NCI-H2171 treated with DMSO at 0.1 percent for 48 hours (cell line): Measurements from ENCODE around the gene TPST2.

ENCODE experiments used
- DNase-seq: peaks from one replicate; lab custom pipeline; 2025; lab: John Stamatoyannopoulos, UW

Gene TPST2

GRCh38 chr22:26496456-26496855 lies 93.5 kb downstream of the TPST2 start:
- DNase-seq, result no peak

GRCh38 chr22:26494506-26494905 lies 95.4 kb downstream of the TPST2 start:
- DNase-seq, result no peak

GRCh38 chr22:26492220-26492619 lies 97.7 kb downstream of the TPST2 start:
- no peak for DNase-seq

- DNase-seq, result no peak
Observed at GRCh38 chr22:26489447-26490036, 100.4 kb downstream of the TPST2 start.

- peak; percentile 6 for DNase-seq
Observed at GRCh38 chr22:26487996-26488395, 101.9 kb downstream of the TPST2 start.

GRCh38 chr22:26486394-26486793 lies 103.5 kb downstream of the TPST2 start:
- DNase-seq, result no peak

GRCh38 chr22:26485806-26486390 lies 104.0 kb downstream of the TPST2 start:
- DNase-seq, result no peak

GRCh38 chr22:26485013-26485412 lies 104.9 kb downstream of the TPST2 start:
- DNase-seq, result no peak

GRCh38 chr22:26484360-26484706 lies 105.6 kb downstream of the TPST2 start:
- no peak for DNase-seq

GRCh38 chr22:26483439-26484359 lies 106.2 kb downstream of the TPST2 start, which contains the start of the genes HPS4 and SRRD:
Gene HPS4 (minus strand): TSS chr22:26483783. CDS start chr22:26481762, 2,021 bp downstream.
Gene SRRD (plus strand): TSS chr22:26483877. CDS start chr22:26483891, 14 bp downstream.
- peak; percentile 88 for DNase-seq

GRCh38 chr22:26483043-26483438 lies 106.9 kb downstream of the TPST2 start:
- DNase-seq, result no peak

- DNase-seq, result no peak
Observed at GRCh38 chr22:26482161-26482560, 107.8 kb downstream of the TPST2 start.

GRCh38 chr22:26481694-26482093 lies 108.2 kb downstream of the TPST2 start:
- no peak for DNase-seq

GRCh38 chr22:26481112-26481693 lies 108.7 kb downstream of the TPST2 start:
- DNase-seq, result no peak

- no peak for DNase-seq
Observed at GRCh38 chr22:26480611-26480932, 109.4 kb downstream of the TPST2 start.

- DNase-seq, result peak; percentile 46
Observed at GRCh38 chr22:26479792-26480610, 109.9 kb downstream of the TPST2 start.

GRCh38 chr22:26479043-26479791 lies 110.7 kb downstream of the TPST2 start:
- DNase-seq, result peak; percentile 79

- no peak for DNase-seq
Observed at GRCh38 chr22:26477341-26477731, 112.6 kb downstream of the TPST2 start.

- no peak for DNase-seq
Observed at GRCh38 chr22:26476705-26477340, 113.1 kb downstream of the TPST2 start.

- DNase-seq, result no peak
Observed at GRCh38 chr22:26474682-26475081, 115.2 kb downstream of the TPST2 start.
